ENCODE data around the gene GALNT17. TPM values are rescaled to one million over a fixed set of nuclear protein-coding genes. Genes with fewer than 3 reads are reported as not detected.

The GALNT17 gene
- polyA plus RNA-seq, 1 donor from 2014 or later: 15.7 TPM

DNA sequence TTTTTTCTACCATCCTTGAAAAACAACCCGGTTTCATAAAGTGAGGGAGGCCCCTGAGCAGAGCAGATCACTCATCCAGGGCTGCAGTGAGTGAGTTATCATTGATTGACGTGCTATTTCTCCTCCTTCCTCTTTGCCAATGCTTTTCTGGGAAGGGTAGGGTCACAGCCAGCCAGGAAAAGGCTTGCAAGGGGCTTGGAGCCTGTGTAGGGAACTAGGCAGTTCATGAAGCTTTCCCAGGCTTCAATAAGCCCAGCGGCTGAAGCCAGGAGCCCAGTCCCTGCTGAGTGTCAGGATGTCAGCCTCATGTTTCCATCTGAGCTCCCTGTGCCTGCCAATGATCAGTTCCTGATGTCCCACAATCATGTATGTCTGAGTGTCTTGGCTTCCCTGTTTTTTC is 584.7 kb downstream of the GALNT17 start:
- Histone ChIP-seq H3K4me2 (ENCODE audit: low read length) (no peak overlapping the region), H3F3A (ENCODE audit: insufficient read depth, low read length, poor library complexity, severe bottlenecking) (no peaks in the 10 kb centered on the region), H4K20me1 (ENCODE audit: insufficient read depth) (no peaks in the 10 kb centered on the region), H3K27ac (ENCODE audit: low read length) (no peak overlapping the region), H3K9me3 (ENCODE audit: low read length) (no peaks in the 10 kb centered on the region), H3K36me3 (ENCODE audit: insufficient read depth, low read length) (no peaks in the 10 kb centered on the region), H2AFZ (ENCODE audit: low read depth, low read length) (no peak overlapping the region), H3K4me3 (ENCODE audit: low read length) (no peak overlapping the region), H3K9me2 (ENCODE audit: insufficient read depth, low read length) (no peaks in the 10 kb centered on the region), H3K79me2 (replicated peaks; ENCODE audit: insufficient read depth, low read length) (no peaks in the 10 kb centered on the region), H3K9ac (ENCODE audit: low read length) (no peak overlapping the region), H3K27me3 (ENCODE audit: insufficient read depth, low read depth, low read length) (no peaks in the 10 kb centered on the region)
- TF ChIP-seq, protein P1, sequence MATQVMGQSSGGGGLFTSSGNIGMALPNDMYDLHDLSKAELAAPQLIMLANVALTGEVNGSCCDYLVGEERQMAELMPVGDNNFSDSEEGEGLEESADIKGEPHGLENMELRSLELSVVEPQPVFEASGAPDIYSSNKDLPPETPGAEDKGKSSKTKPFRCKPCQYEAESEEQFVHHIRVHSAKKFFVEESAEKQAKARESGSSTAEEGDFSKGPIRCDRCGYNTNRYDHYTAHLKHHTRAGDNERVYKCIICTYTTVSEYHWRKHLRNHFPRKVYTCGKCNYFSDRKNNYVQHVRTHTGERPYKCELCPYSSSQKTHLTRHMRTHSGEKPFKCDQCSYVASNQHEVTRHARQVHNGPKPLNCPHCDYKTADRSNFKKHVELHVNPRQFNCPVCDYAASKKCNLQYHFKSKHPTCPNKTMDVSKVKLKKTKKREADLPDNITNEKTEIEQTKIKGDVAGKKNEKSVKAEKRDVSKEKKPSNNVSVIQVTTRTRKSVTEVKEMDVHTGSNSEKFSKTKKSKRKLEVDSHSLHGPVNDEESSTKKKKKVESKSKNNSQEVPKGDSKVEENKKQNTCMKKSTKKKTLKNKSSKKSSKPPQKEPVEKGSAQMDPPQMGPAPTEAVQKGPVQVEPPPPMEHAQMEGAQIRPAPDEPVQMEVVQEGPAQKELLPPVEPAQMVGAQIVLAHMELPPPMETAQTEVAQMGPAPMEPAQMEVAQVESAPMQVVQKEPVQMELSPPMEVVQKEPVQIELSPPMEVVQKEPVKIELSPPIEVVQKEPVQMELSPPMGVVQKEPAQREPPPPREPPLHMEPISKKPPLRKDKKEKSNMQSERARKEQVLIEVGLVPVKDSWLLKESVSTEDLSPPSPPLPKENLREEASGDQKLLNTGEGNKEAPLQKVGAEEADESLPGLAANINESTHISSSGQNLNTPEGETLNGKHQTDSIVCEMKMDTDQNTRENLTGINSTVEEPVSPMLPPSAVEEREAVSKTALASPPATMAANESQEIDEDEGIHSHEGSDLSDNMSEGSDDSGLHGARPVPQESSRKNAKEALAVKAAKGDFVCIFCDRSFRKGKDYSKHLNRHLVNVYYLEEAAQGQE (IDR thresholded peaks at IDR 0.05; ENCODE audit: borderline replicate concordance): no peak
- TF ChIP-seq RAD21 (conservative IDR thresholded peaks at IDR 0.05) (no peak), MXI1 (conservative IDR thresholded peaks at IDR 0.05; ENCODE audit: poor library complexity, severe bottlenecking) (no peak), EP300 (conservative IDR thresholded peaks at IDR 0.05; ENCODE audit: poor library complexity, severe bottlenecking) (no peak), SMC3 (conservative IDR thresholded peaks at IDR 0.05; ENCODE audit: poor library complexity) (no peak), EZH2 (IDR thresholded peaks at IDR 0.05; ENCODE audit: borderline replicate concordance, insufficient read depth, low read length, poor library complexity, severe bottlenecking) (no peak), TAF1 (IDR thresholded peaks at IDR 0.05; ENCODE audit: low read depth) (no peak), POLR2AphosphoS5 (IDR thresholded peaks at IDR 0.05) (no peak)
- TF ChIP-seq, protein P2, sequence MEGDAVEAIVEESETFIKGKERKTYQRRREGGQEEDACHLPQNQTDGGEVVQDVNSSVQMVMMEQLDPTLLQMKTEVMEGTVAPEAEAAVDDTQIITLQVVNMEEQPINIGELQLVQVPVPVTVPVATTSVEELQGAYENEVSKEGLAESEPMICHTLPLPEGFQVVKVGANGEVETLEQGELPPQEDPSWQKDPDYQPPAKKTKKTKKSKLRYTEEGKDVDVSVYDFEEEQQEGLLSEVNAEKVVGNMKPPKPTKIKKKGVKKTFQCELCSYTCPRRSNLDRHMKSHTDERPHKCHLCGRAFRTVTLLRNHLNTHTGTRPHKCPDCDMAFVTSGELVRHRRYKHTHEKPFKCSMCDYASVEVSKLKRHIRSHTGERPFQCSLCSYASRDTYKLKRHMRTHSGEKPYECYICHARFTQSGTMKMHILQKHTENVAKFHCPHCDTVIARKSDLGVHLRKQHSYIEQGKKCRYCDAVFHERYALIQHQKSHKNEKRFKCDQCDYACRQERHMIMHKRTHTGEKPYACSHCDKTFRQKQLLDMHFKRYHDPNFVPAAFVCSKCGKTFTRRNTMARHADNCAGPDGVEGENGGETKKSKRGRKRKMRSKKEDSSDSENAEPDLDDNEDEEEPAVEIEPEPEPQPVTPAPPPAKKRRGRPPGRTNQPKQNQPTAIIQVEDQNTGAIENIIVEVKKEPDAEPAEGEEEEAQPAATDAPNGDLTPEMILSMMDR (IDR thresholded peaks at IDR 0.05; ENCODE audit: poor library complexity, severe bottlenecking): no peak

- Histone ChIP-seq H3K4me2 (ENCODE audit: low read length) (no peak overlapping the region), H3K9ac (ENCODE audit: low read length) (no peak overlapping the region), H3K27ac (ENCODE audit: low read length) (no peak overlapping the region), H4K20me1 (ENCODE audit: insufficient read depth) (no peaks in the 10 kb centered on the region), H3K36me3 (ENCODE audit: insufficient read depth, low read length) (no peaks in the 10 kb centered on the region), H3K4me3 (ENCODE audit: low read length) (no peak overlapping the region), H2AFZ (ENCODE audit: low read depth, low read length) (no peak overlapping the region), H3K9me2 (ENCODE audit: insufficient read depth, low read length) (no peaks in the 10 kb centered on the region), H3F3A (ENCODE audit: insufficient read depth, low read length, poor library complexity, severe bottlenecking) (no peaks in the 10 kb centered on the region), H3K9me3 (ENCODE audit: low read length) (no peaks in the 10 kb centered on the region), H3K79me2 (replicated peaks; ENCODE audit: insufficient read depth, low read length) (no peaks in the 10 kb centered on the region), H3K27me3 (ENCODE audit: insufficient read depth, low read depth, low read length) (no peaks in the 10 kb centered on the region)
- TF ChIP-seq RAD21 (conservative IDR thresholded peaks at IDR 0.05) (no peak), TAF1 (IDR thresholded peaks at IDR 0.05; ENCODE audit: low read depth) (no peak), EZH2 (IDR thresholded peaks at IDR 0.05; ENCODE audit: borderline replicate concordance, insufficient read depth, low read length, poor library complexity, severe bottlenecking) (no peak), MXI1 (conservative IDR thresholded peaks at IDR 0.05; ENCODE audit: poor library complexity, severe bottlenecking) (no peak), SMC3 (conservative IDR thresholded peaks at IDR 0.05; ENCODE audit: poor library complexity) (no peak), EP300 (conservative IDR thresholded peaks at IDR 0.05; ENCODE audit: poor library complexity, severe bottlenecking) (no peak), POLR2AphosphoS5 (IDR thresholded peaks at IDR 0.05) (no peak)
- TF ChIP-seq, protein P2 (IDR thresholded peaks at IDR 0.05; ENCODE audit: poor library complexity, severe bottlenecking): no peak
- TF ChIP-seq, protein P1 (IDR thresholded peaks at IDR 0.05; ENCODE audit: borderline replicate concordance): no peak
Measured at GRCh38 chr7:71718563-71718962, 586.6 kb downstream of the GALNT17 start.

Data from neural cell (in vitro differentiated cells).